ENCODE data around the gene SEL1L3. TPM values are rescaled to one million over a fixed set of nuclear protein-coding genes. Genes with fewer than 3 reads are reported as not detected.

Gene SEL1L3
- total RNA-seq, 1 donor = 6.0 TPM

DNA sequence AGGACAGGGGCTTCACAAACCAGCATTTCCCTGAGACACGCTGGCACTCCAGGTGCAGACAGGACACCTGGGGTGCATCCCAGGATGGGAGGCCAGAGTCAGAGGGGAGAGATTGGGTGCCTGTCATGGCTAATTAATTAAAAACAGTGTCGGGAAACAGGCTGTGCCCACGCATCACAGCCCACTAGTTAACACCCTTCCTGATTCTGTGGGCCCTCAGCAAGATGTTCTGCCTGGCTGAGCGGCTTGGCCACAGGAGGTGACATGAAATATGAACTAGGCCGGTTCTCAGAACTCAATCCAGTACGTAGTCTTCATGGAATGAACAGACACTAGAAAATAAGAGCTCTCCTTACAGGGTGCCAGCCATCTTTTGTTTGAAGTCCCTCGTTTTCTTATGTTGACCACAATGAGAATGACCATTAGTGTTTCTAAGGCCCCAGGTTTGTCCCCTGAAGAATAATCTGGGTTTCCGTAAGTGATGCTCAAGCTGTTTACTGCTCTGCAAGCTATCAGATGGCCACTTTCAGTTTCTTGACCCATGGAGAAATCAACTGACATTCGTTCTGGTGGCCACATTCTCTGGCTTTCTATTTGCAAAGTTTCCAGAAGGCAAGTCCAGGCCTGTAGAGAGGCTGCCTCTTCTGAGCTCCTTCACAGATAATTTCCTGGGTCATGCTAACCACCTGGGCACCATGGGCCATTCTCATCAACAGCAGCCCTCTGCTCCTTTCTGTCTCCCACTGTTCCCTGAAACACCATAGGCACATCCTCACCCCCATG is 134.9 kb downstream of the SEL1L3 start:
- no peak for TF ChIP-seq CTCF (IDR thresholded peaks at IDR 0.05; ENCODE audit: insufficient read depth, low read depth, low read length)
- DNase-seq (ENCODE audit: low read depth) = no peak
- H3K4me3 ChIP-seq (ENCODE audit: low read depth, low read length) = no peak overlapping the region

- H3K4me3 ChIP-seq (ENCODE audit: low read depth, low read length) = no peak overlapping the region
- no peak for DNase-seq (ENCODE audit: low read depth)
- no peak for TF ChIP-seq CTCF (IDR thresholded peaks at IDR 0.05; ENCODE audit: insufficient read depth, low read depth, low read length)
Measured at GRCh38 chr4:25725870-25726269, 136.9 kb downstream of the SEL1L3 start.

GRCh38 chr4:25723409-25723808 is 139.4 kb downstream of the SEL1L3 start:
- TF ChIP-seq CTCF (IDR thresholded peaks at IDR 0.05; ENCODE audit: insufficient read depth, low read depth, low read length) = no peak
- no peak overlapping the region for H3K4me3 ChIP-seq (ENCODE audit: low read depth, low read length)
- peak; percentile 42 for DNase-seq (ENCODE audit: low read depth)

GRCh38 chr4:25722964-25723363 is 139.8 kb downstream of the SEL1L3 start:
- DNase-seq (ENCODE audit: low read depth) = peak; percentile 2
- no peak for TF ChIP-seq CTCF (IDR thresholded peaks at IDR 0.05; ENCODE audit: insufficient read depth, low read depth, low read length)
- no peak overlapping the region for H3K4me3 ChIP-seq (ENCODE audit: low read depth, low read length)

- no peak overlapping the region for H3K4me3 ChIP-seq (ENCODE audit: low read depth, low read length)
Measured at GRCh38 chr4:25713812-25714211, 149.0 kb downstream of the SEL1L3 start.

DNA sequence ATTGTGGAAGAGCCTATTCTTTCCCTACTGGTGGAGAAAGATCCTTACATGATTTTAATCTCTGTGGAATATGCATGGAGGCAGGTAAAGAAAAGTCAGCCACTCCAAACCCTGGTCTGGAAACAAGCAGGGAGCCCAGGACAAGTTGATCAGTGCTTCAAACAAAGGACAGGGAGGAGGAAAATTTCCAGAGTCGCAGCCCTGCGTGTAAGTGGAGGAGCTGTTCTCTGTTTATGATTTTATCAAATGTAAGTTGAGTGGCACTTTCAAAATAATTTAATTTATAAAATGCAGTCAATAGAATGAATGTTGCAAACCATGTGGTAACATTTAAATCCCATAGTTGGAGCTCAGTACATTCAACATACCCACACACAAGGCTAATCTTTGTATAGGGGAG is 150.2 kb downstream of the SEL1L3 start:
- TF ChIP-seq CTCF (IDR thresholded peaks at IDR 0.05; ENCODE audit: insufficient read depth, low read depth, low read length) = no peak
- DNase-seq (ENCODE audit: low read depth) = no peak
- H3K4me3 ChIP-seq (ENCODE audit: low read depth, low read length) = no peak overlapping the region

More at GRCh38 chr4:25713812-25714211, 149.0 kb downstream of the SEL1L3 start:
- DNase-seq (ENCODE audit: low read depth) = no peak
- TF ChIP-seq CTCF (IDR thresholded peaks at IDR 0.05; ENCODE audit: insufficient read depth, low read depth, low read length) = no peak

DNA sequence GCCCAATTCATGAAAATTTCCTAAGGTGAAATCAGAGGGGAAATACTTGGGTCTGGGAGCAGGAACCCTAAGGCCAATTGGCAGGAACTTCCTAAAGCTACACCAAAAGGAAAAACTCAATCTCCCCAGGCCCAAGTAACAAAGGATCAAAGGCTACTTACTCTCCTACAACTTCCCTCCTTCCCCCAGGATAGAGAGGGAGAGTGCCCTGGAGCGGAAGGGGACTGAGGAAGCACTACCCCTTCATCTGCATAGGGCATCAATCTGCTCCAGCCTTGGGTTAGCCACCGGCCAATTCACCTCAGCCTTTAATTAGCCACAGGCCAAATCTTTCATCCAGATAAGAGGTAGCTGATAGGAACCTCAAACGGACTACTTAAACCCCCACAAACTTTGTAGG is 152.2 kb downstream of the SEL1L3 start:
- no peak for DNase-seq (ENCODE audit: low read depth)
- TF ChIP-seq CTCF (IDR thresholded peaks at IDR 0.05; ENCODE audit: insufficient read depth, low read depth, low read length) = no peak
- H3K4me3 ChIP-seq (ENCODE audit: low read depth, low read length) = no peak overlapping the region
